ENCODE data around the gene C5. TPM values are rescaled to one million over a fixed set of nuclear protein-coding genes. Genes with fewer than 3 reads are reported as not detected.

C5 gene
- total RNA-seq, 1 experiment from 2014 or later, result 0.66 TPM

DNA sequence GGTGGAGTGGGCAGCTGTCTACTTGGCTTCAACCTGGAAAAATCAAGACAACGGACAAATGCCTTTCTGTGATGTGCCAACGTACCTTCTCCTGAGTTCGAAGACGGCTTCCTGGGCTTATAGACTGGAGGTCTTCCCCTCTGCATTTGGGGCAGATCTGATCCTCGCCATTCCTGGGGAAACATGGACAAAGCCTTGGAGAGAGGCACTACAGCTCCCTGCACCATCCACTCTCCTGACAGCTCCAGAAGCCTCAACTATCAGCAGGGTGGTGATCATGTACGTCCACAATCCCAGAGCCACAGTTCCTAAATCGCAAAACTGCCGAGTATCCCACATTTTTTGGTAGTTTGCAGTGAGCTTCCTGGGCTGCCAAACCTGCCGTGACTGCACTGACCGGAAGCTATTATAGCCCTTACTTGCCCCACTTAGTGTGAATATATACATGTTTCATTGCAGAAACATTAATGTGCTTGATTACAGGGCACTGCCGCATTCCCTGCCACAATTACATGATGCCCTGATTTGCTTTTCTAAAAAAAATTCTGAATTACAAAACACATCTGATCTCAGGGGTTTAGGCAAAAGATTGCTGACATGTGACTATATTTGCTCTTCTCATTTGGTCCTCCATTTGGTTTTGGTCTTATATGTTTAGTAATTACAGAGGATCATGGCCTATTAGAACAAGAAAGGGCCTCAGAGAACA lies 126.3 kb downstream of the C5 start:
- Histone ChIP-seq H3K79me2 (ENCODE audit: insufficient read depth, low read length) (no peaks in the 10 kb centered on the region), H3K27me3 (ENCODE audit: insufficient read depth, low read length) (no peaks in the 10 kb centered on the region), H3K4me3 (replicated peaks in 1 of 2; ENCODE audit: low read depth in 1 of 2, low read length in 2 of 2) (no peak overlapping the region), H3K4me2 (ENCODE audit: low read length) (no peak overlapping the region), H4K20me1 (ENCODE audit: insufficient read depth) (no peaks in the 10 kb centered on the region), H3K9me2 (ENCODE audit: insufficient read depth) (no peaks in the 10 kb centered on the region), H3K9me3 (ENCODE audit: control insufficient read depth in 1 of 2, insufficient read depth in 1 of 2, low read depth in 1 of 2, low read length in 2 of 2) (no peaks in the 10 kb centered on the region), H2AFZ (ENCODE audit: low read depth, low read length, poor library complexity, severe bottlenecking) (no peak overlapping the region), H3K9ac (ENCODE audit: low read length) (no peak overlapping the region), H3K4me1 (ENCODE audit: control insufficient read depth in 1 of 2, insufficient read depth in 2 of 2, low read length in 2 of 2) (peaks cover 0 to 3% of the 10 kb centered on the region in 2 experiments; a peak in 1 of 4 replicates), H3K27ac (ENCODE audit: low read depth, low read length) (no peak overlapping the region), H3K36me3 (ENCODE audit: control insufficient read depth in 1 of 2, insufficient read depth in 2 of 2, low read length in 2 of 2) (no peaks in the 10 kb centered on the region)
- POLR2A ChIA-PET, result no interaction called here
- CTCF ChIA-PET, result interaction anchor here (0.7 kb wide), 1 partner anchor 168 kb away, joined by 3 read pairs; no protein-coding TSS in a partner anchor
- no peak for TF ChIP-seq RAD21 (IDR thresholded peaks at IDR 0.05; ENCODE audit: low read depth)
- TF ChIP-seq EGR1 (IDR thresholded peaks at IDR 0.05; ENCODE audit: low read depth), result no peak
- no peak for TF ChIP-seq SIN3A (IDR thresholded peaks at IDR 0.05; ENCODE audit: low read depth)
- DNase-seq (ENCODE audit: low read depth, low spot score) (no peak), ATAC-seq (no peak)
- RAD21 ChIA-PET (ENCODE audit: low non-redundant PET in 1 of 2, low total read pairs in 2 of 2, uncharacterized antibody in 2 of 2, unreplicated experiment in 2 of 2), result no interaction called here
- intact Hi-C loops (cut with micrococcal nuclease), result no loop called here
- BruUV-seq (replicated peaks), result no TSS peak

GRCh38 chr9:120922404-120923195 lies 127.5 kb downstream of the C5 start:
- Histone ChIP-seq H3K4me3 (replicated peaks in 1 of 2; ENCODE audit: low read depth in 1 of 2, low read length in 2 of 2) (no peak overlapping the region), H3K9me2 (ENCODE audit: insufficient read depth) (no peaks in the 10 kb centered on the region), H3K36me3 (ENCODE audit: control insufficient read depth in 1 of 2, insufficient read depth in 2 of 2, low read length in 2 of 2) (no peaks in the 10 kb centered on the region), H3K9ac (ENCODE audit: low read length) (no peak overlapping the region), H4K20me1 (ENCODE audit: insufficient read depth) (no peaks in the 10 kb centered on the region), H3K27ac (ENCODE audit: low read depth, low read length) (no peak overlapping the region), H3K9me3 (ENCODE audit: control insufficient read depth in 1 of 2, insufficient read depth in 1 of 2, low read depth in 1 of 2, low read length in 2 of 2) (no peaks in the 10 kb centered on the region), H2AFZ (ENCODE audit: low read depth, low read length, poor library complexity, severe bottlenecking) (no peak overlapping the region), H3K79me2 (ENCODE audit: insufficient read depth, low read length) (no peaks in the 10 kb centered on the region), H3K27me3 (ENCODE audit: insufficient read depth, low read length) (no peaks in the 10 kb centered on the region), H3K4me2 (ENCODE audit: low read length) (no peak overlapping the region), H3K4me1 (ENCODE audit: control insufficient read depth in 1 of 2, insufficient read depth in 2 of 2, low read length in 2 of 2) (no peaks in the 10 kb centered on the region; a peak in 1 of 4 replicates)
- ChIA-PET CTCF (interaction anchor here (0.7 kb wide), 1 partner anchor 167 kb away, joined by 3 read pairs; no protein-coding TSS in a partner anchor), POLR2A (no interaction called here), RAD21 (ENCODE audit: low non-redundant PET in 1 of 2, low total read pairs in 2 of 2, uncharacterized antibody in 2 of 2, unreplicated experiment in 2 of 2) (no interaction called here)
- no peak for TF ChIP-seq ZBTB33 (IDR thresholded peaks at IDR 0.05; ENCODE audit: extremely low read depth, insufficient replicate concordance, low read length)
- no peak for TF ChIP-seq EZH2 (IDR thresholded peaks at IDR 0.05)
- no peak for TF ChIP-seq SRF (IDR thresholded peaks at IDR 0.05; ENCODE audit: low read depth)
- intact Hi-C loops (cut with micrococcal nuclease), result no loop called here
- no TSS peak for BruUV-seq (replicated peaks)
- ATAC-seq, result no peak
- DNase-seq (ENCODE audit: low read depth, low spot score), result no peak

All from HCT116 (cell line).